K562 (cell line): Measurements from ENCODE around the gene TSC22D2. TPM values are rescaled to one million over a fixed set of nuclear protein-coding genes. Genes with fewer than 3 reads are reported as not detected.
A peak's percentile ranks its signal among the peaks of the same experiment; 100 is the strongest.

Experiments
- CBFA2T2 ChIP-seq: fragments of 450-650 bp; conservative IDR thresholded peaks from 2 replicates; pipeline ENCODE4 v1.6.1; 2017; ENCODE audit warnings: mild to moderate bottlenecking
- CHD4 ChIP-seq: fragments of 200-600 bp; sonication (generic); IDR thresholded peaks from 3 replicates; pipeline ENCODE4 v1.6.1; 2012; ENCODE audit warnings: low read depth, mild to moderate bottlenecking, mixed read lengths, low read length, inconsistent platforms; ENCODE audit not compliant: insufficient read depth, insufficient replicate concordance, poor library complexity, severe bottlenecking
- ELF2 ChIP-seq: fragments of 250-450 bp; sonication (Bioruptor Pico); IDR thresholded peaks from 2 replicates; pipeline ENCODE4 v1.5.0; 2021; ENCODE audit warnings: mild to moderate bottlenecking
- KAT7 ChIP-seq: sonication (generic); formaldehyde crosslinking; IDR thresholded peaks from 2 replicates; pipeline ENCODE4 v1.8.0; 2022; ENCODE audit warnings: missing genetic modification reagents, mild to moderate bottlenecking, borderline replicate concordance
- KLF13 ChIP-seq: fragments of 450-650 bp; IDR thresholded peaks from 2 replicates; pipeline ENCODE4 v1.6.1; 2016; ENCODE audit warnings: missing genetic modification characterization, low read depth, mild to moderate bottlenecking, missing compliant biosample characterization, moderate library complexity, borderline replicate concordance
- MXI1 ChIP-seq: IDR thresholded peaks from 2 replicates; pipeline ENCODE4 v1.6.1; 2011; ENCODE audit warnings: low read depth, mild to moderate bottlenecking, improper control_type of control experiment, low read length
- NUFIP1 ChIP-seq: fragments of 450-650 bp; IDR thresholded peaks from 2 replicates; pipeline ENCODE4 v1.6.1; 2018; ENCODE audit not compliant: partially characterized antibody
- POLR2AphosphoS5 ChIP-seq: IDR thresholded peaks from 2 replicates; pipeline ENCODE4 v1.6.1; 2011; ENCODE audit warnings: mild to moderate bottlenecking, low read depth, low read length, moderate library complexity; ENCODE audit not compliant: control insufficient read depth, insufficient read depth
- RBM14 ChIP-seq: fragments of 200-400 bp; formaldehyde crosslinking; IDR thresholded peaks from 2 replicates; pipeline ENCODE4 v1.6.1; 2018; ENCODE audit warnings: low read depth, mild to moderate bottlenecking, low read length, moderate library complexity, borderline replicate concordance; ENCODE audit not compliant: insufficient read depth
- ZNF3 ChIP-seq: fragments of 250-450 bp; sonication (Bioruptor Pico); IDR thresholded peaks from 2 replicates; pipeline ENCODE4 v1.5.0; 2021; ENCODE audit warnings: mild to moderate bottlenecking, moderate library complexity
- ZNF354B ChIP-seq: fragments of 250-450 bp; sonication (Bioruptor Pico); IDR thresholded peaks from 2 replicates; pipeline ENCODE4 v1.4.0; 2020
- ZNF717 ChIP-seq: fragments of 250-450 bp; sonication (Bioruptor Pico); IDR thresholded peaks from 2 replicates; pipeline ENCODE4 v1.5.0; 2021
- polyA plus RNA-seq, 8 experiments: library from polyadenylated mRNA; depleted of rRNA in 4 of 8; stranded (reverse) in 5 of 8; unstranded in 3 of 8; fragments of >200 nt; fragmentation: Nextera tagmentation in 2 of 8; fragmentation: Illumina TruSeq in 1 of 8; extraction: Ambion mirVana in 2 of 8; extraction: Trizol in 1 of 8; gene quantifications; 2 replicates each; pipeline versions ENCODE4 v1.2.1 to v1.2.3, GENCODE V29; 2011 to 2014; ENCODE audit warnings: inconsistent platforms in 1 of 8, missing spikeins in 1 of 8
- total RNA-seq, 7 experiments: library from RNA; depleted of rRNA in 6 of 7; stranded (reverse); fragments of >200 nt in 6 of 7; fragmentation: Illumina TruSeq in 2 of 7; extraction: Trizol in 2 of 7; gene quantifications; 2 replicates each; pipeline versions ENCODE4 v1.2.1 to v1.2.3, GENCODE V29; 2011 to 2021; ENCODE audit warnings: low replicate concordance in 1 of 7
- TF ChIP-seq, protein P1 (sequence below): fragments of 450-650 bp; formaldehyde crosslinking; conservative IDR thresholded peaks from 2 replicates; pipeline ENCODE4 v1.4.0; 2022; ENCODE audit warnings: mild to moderate bottlenecking, missing genetic modification characterization
- TF ChIP-seq, protein P2 (sequence below): sonication (generic); formaldehyde crosslinking; IDR thresholded peaks from 2 replicates; pipeline ENCODE4 v1.9.0; 2022; ENCODE audit warnings: mild to moderate bottlenecking, missing genetic modification reagents
- TF ChIP-seq, protein P3 (sequence below): fragments of 450-650 bp; IDR thresholded peaks from 2 replicates; pipeline ENCODE4 v1.7.1; 2018; ENCODE audit warnings: mild to moderate bottlenecking, low read depth; ENCODE audit not compliant: partially characterized antibody
- TF ChIP-seq, protein P4 (sequence below): fragments of 250-450 bp; sonication (Bioruptor Pico); IDR thresholded peaks from 2 replicates; pipeline ENCODE4 v1.4.0; 2020; ENCODE audit warnings: mild to moderate bottlenecking, moderate library complexity

TSC22D2 gene
- total and polyA plus RNA-seq, 9 of the 15 experiments (the other 6 are each of a cell fraction or from before 2014, with no cell fraction given) = 5.5 to 44.0 (median 19.3) TPM

DNA sequence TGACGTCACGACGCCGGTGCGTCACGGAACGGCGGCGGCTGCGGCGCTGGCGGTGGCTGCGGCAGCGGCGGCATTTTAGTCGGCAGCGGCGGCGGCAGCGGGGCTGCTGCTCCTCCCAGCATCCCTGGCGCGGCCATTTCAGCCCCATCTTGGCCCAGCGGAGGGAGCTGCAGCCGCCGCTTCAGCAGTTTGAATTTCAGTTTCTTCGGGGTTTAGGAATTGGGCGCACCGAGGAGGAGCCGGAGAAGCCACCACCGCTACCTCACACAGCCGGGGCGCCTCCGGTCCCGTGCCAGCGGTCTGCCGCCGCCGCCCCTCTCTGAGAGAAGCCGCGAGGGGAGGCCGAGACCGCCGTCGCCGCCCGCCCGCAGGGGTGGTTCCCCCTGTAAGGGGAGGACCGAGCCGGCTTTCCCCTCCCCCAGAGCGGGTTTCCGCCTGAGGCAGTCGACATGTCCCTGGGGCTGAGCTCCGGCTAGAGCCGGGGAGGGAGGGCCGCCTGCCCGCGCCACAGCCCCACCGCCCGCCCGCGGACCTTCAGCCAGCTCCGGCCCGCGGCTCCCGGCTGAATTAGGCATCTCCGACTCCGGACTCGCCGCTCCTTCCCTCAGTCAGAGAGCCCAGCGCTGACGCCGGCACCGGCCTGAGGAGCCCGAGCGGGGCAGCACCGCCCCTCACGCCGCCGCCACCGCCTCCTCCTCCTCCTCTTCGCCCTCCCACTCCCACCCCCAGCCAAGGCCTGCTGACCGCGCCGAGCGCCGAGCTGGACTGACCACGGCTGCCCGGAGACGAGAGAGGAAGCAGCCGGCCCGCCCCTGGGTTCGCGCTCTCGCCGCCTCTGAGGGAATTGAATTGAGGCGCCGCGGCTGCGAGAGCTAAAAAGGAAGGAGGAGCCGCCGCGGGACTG is at the start of gene TSC22D2 (continued):
- TF ChIP-seq, protein P1, sequence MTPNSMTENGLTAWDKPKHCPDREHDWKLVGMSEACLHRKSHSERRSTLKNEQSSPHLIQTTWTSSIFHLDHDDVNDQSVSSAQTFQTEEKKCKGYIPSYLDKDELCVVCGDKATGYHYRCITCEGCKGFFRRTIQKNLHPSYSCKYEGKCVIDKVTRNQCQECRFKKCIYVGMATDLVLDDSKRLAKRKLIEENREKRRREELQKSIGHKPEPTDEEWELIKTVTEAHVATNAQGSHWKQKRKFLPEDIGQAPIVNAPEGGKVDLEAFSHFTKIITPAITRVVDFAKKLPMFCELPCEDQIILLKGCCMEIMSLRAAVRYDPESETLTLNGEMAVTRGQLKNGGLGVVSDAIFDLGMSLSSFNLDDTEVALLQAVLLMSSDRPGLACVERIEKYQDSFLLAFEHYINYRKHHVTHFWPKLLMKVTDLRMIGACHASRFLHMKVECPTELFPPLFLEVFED (CRISPR knock-in tag) = no peak
- no peak for TF ChIP-seq CBFA2T2
- peak; percentile 56; the same call in 1 of the 2 replicates for TF ChIP-seq KAT7 (CRISPR knock-in tag)
- no peak for TF ChIP-seq NUFIP1
- peak; percentile 28 for TF ChIP-seq POLR2AphosphoS5
- no peak for TF ChIP-seq CHD4
- no peak for TF ChIP-seq ZNF3 (CRISPR knock-in tag)
- TF ChIP-seq KLF13 (tag) = peak; percentile 53; the same call in 1 of the 2 replicates
- TF ChIP-seq, protein P2, sequence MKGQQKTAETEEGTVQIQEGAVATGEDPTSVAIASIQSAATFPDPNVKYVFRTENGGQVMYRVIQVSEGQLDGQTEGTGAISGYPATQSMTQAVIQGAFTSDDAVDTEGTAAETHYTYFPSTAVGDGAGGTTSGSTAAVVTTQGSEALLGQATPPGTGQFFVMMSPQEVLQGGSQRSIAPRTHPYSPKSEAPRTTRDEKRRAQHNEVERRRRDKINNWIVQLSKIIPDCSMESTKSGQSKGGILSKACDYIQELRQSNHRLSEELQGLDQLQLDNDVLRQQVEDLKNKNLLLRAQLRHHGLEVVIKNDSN = no peak
- TF ChIP-seq, protein P3, sequence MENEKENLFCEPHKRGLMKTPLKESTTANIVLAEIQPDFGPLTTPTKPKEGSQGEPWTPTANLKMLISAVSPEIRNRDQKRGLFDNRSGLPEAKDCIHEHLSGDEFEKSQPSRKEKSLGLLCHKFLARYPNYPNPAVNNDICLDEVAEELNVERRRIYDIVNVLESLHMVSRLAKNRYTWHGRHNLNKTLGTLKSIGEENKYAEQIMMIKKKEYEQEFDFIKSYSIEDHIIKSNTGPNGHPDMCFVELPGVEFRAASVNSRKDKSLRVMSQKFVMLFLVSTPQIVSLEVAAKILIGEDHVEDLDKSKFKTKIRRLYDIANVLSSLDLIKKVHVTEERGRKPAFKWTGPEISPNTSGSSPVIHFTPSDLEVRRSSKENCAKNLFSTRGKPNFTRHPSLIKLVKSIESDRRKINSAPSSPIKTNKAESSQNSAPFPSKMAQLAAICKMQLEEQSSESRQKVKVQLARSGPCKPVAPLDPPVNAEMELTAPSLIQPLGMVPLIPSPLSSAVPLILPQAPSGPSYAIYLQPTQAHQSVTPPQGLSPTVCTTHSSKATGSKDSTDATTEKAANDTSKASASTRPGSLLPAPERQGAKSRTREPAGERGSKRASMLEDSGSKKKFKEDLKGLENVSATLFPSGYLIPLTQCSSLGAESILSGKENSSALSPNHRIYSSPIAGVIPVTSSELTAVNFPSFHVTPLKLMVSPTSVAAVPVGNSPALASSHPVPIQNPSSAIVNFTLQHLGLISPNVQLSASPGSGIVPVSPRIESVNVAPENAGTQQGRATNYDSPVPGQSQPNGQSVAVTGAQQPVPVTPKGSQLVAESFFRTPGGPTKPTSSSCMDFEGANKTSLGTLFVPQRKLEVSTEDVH = peak; percentile 33
- no peak for TF ChIP-seq ELF2
- TF ChIP-seq, protein P4, sequence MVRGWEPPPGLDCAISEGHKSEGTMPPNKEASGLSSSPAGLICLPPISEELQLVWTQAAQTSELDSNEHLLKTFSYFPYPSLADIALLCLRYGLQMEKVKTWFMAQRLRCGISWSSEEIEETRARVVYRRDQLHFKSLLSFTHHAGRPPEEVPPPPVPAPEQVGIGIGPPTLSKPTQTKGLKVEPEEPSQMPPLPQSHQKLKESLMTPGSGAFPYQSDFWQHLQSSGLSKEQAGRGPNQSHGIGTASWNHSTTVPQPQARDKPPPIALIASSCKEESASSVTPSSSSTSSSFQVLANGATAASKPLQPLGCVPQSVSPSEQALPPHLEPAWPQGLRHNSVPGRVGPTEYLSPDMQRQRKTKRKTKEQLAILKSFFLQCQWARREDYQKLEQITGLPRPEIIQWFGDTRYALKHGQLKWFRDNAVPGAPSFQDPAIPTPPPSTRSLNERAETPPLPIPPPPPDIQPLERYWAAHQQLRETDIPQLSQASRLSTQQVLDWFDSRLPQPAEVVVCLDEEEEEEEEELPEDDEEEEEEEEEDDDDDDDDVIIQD (CRISPR knock-in tag) = no peak
- TF ChIP-seq ZNF717 (CRISPR knock-in tag) = no peak
- no peak for TF ChIP-seq ZNF354B (CRISPR knock-in tag)
- no peak for TF ChIP-seq MXI1
- 0 out of 2 replicates have a peak, but pooled peaks have one; percentile 39 for TF ChIP-seq RBM14
